Activated effector memory CD4-positive, alpha-beta T cell treated with Interleukin-2 at 50 U/mL for 16 hours (primary cell): Measurements from ENCODE around the gene PRRG1.
"Not testable (repeated sequence)": the region's sequence is repeated elsewhere in the genome, so short reads cannot be mapped to it uniquely, and the experiment has no call there.

Experiments used
- DNase-seq: peaks from one replicate; pipeline ENCODE4 v3.0.0-alpha.2; 2020

PRRG1 gene

GRCh38 chrX:37380256-37380655 lies 31.1 kb downstream of the PRRG1 start:
- DNase-seq = no peak

DNA sequence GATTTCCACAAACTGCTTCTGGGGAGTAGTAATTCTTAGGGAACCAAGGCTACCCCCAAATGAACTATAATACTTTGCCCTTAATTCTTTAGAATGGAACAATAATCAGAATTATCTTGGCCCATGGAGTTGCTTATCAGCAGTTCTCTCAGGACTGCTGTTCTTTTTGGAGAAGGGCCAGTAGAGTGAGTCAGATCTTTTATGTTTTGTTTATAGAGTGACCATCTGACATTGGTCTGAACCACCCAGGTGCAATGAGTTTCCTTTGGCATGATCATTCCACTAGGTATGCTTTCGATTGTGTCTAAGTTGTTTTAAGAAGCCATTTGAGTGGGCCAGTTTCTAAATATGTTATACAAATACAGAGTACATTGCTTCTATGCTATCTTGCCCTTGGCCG lies 31.8 kb downstream of the PRRG1 start:
- no peak for DNase-seq

GRCh38 chrX:37383313-37383712 lies 34.1 kb downstream of the PRRG1 start:
- no peak for DNase-seq

- DNase-seq = no peak
These were observed 39.2 kb downstream of the PRRG1 start for GRCh38 chrX:37388413-37388812.

DNA sequence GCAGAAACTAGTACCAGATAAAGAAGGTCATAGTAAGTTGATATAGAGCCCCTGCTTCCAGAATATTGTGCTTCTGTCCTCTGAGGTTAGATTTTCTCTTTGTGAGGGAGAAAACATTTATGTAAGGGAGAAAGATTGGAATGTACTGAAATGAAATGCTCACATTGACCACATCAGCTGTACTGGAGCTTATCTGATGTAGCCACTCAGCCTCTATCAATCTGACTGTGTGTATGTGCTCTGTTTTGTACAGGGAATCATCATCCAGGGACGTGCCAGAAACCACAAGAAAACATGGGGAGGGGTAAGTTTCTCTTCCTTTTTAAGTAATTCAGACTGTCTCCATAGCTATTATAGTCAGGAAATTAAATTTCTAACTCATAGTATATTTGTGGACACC lies 56.8 kb downstream of the PRRG1 start:
- DNase-seq = no peak

GRCh38 chrX:37407736-37408135 lies 58.6 kb downstream of the PRRG1 start:
- DNase-seq = no peak

DNA sequence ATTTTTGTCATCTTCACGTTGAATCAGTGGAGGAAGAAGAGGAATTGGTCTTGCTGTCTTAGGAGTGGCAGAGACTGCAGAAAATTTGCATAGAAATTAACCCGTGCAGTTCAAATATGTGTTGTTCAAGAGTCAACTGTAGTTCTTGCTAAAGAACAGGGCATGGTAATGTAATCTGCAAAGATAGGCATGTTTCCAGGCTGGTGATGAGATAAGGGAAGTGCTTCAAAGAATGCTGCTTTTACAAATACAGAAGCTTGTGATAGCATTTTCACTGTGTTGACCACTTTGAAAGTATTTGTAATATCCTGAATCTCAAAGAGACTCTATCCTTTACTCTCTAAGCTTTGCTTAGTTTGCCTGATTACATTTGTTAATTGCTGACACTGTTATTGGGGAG lies 60.1 kb downstream of the PRRG1 start:
- no peak for DNase-seq

DNA sequence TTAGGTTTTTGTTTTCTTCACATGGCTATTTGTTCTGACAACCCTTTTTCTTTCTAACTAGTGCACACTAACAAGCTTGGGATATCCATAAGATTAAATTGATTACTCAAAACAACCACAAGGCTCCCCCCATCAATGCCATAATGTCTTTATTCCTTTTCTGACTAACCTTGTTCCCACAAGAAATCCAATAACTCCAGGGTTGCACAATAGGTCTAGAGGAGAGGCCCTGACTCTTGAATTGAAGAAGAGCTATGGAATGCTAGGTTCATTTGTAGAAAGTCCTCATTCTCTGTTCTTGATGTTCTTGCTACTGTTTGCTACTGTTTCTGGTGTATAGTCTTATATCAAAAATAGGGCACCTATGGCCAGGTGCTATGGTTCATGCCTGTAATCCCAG lies 71.0 kb downstream of the PRRG1 start:
- DNase-seq = no peak

DNA sequence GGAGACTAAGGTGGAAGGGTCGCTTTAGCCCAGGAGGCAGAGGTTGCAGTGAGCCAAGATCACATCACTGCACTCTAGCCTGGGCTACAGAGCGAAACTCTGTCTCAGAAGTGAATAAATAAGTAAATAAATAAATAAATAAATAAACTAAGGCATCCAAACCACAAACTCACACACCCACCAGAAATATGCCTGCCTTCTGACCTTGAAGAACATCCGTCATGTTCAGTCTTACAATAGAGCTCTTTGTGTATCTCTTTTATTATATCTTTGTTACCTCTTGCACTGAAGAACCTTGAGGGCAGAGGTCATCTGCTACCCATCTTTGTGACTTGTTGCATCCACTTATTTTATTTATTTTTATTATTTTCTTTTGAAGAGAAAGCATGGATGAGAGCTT lies 71.6 kb downstream of the PRRG1 start:
- no peak for DNase-seq

DNA sequence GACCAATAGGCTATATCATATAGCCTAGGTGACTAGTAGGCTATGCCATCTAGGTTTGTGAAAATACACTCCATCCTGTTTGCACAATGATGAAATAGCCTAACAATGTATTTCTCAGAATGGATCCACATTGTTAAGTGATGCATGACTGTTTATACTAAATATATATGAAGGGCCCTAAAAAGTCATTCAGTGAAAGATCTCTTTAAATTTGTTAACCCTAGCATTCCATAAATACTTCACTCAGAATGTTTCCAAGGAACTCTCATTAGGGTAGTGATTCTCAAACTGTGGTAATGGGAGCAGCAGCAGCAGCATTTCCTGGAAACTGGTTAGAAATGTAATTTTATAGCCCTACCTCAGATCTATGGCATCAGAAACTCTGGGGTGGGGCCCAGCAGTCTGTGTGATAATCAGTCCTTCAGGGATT lies 74.9 kb downstream of the PRRG1 start:
- DNase-seq = no peak

- DNase-seq = no peak
These were observed 76.2 kb downstream of the PRRG1 start for GRCh38 chrX:37425370-37425769.

DNA sequence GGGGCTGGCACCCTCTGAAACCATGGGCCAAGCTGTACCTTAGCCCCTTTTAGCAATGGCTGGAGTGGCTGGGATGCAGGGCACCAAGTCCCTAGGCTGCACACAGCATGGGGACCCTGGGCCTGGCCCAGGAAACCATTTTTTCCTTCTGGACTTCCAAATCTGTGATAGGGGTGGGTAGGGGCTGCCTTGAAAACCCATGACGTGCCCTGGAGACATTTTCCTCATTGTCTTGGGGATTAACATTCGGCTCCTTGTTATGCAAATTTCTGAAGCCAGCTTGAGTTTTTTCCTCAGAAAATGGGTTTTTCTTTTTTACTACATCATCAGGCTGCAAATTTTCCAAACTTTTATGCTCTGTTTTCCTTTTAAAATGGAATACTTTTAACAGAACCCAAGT lies 79.8 kb downstream of the PRRG1 start:
- not testable (repeated sequence) for DNase-seq

GRCh38 chrX:37434362-37434761 lies 85.2 kb downstream of the PRRG1 start:
- no peak for DNase-seq

- DNase-seq = no peak
These were observed 88.0 kb downstream of the PRRG1 start for GRCh38 chrX:37437160-37437559.

GRCh38 chrX:37441377-37441776 lies 92.2 kb downstream of the PRRG1 start:
- DNase-seq = no peak

DNA sequence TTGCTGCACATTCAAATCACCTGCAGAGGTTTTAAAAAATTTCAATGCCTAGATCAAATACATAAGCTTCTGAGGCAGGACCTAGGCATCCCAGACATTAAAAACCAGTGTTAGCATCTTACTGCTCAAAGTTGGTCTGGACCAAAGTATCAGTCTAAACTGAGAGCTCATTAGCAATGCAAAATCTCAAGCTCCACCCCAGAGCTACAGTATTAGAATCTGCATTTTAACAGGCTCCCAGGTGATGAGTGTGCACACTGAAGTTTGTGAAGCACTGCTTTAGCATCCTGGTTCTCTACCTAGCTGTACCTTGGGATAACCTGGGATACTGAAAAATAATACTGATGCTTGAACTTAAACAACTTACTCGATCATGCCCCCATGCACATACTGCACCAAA lies 96.0 kb downstream of the PRRG1 start:
- DNase-seq = no peak

- no peak for DNase-seq
These were observed 104.7 kb downstream of the PRRG1 start for GRCh38 chrX:37453821-37454220.

DNA sequence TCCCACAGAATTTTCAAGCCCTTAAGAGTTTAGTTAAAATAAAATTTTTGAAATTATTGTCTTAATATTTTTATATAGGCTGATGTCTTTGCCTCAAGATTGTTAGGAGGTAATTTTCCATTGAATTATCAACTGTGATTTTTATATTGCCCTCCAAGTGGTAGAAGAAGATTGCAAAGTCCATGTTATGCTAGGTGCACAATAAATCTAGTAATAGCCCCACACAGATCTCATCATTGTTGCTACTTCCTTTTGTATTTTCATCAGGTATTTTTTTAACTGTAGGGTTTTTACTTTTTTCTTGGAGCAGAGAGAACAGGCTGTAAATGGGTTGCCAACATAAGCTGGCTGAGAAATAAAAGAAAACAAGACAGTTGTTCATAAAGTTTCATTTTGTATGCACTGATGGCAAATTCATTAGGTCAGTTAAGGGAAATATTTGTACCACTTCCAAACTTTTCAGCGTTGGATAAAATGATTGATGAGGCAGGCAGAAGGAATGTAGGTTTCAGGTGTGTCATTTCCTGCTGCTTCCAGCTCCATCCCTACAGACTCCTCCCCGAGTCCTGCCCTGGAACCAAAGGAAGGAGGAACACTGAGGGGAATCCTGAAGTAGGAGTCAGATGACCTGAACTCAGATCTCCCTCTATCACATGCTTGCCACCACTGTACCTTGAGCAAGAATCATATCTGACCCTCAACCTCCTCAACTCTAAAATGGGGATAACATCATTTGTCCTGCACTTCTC lies 105.5 kb downstream of the PRRG1 start:
- DNase-seq = no peak

GRCh38 chrX:37455381-37455780 lies 106.2 kb downstream of the PRRG1 start:
- no peak for DNase-seq

DNA sequence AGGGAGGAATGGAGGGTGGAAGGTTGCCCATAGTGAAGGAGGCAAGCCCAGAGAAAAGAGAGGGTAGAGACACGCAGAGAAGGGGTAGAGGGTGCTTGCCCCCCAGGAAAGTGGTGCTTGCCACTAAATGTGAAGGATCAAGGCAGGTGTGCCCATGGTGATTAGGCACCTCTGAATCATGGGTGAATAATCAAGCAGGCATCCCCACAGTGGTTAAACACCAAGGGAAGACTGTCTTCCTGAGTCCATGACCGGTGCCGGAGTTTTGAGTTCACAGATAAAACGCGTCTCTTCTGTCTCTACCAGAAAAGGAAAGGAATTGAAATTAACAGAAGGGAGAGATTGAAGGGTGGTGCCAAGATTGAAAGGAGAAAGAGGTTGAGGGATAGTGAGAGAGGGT lies 111.1 kb downstream of the PRRG1 start:
- DNase-seq = not testable (repeated sequence)

DNA sequence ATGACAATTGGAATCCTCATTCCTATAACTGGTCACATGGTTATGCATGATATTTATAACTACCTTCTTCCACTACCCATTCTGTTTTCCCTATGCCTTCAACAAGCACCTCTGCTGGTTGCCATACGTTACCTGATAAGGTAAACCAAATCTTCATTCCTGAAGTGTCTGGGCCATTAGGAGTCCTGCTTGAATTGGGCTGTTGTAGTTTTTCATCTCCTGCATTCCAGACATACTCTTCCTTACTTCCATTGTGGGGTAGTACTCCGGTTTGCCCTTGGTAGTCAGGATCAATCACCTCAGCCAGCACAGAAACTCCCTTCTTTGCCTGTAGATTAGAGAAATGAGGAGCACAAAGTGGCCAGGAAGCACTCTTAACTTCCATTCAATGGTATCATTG lies 113.2 kb downstream of the PRRG1 start:
- no peak for DNase-seq

DNA sequence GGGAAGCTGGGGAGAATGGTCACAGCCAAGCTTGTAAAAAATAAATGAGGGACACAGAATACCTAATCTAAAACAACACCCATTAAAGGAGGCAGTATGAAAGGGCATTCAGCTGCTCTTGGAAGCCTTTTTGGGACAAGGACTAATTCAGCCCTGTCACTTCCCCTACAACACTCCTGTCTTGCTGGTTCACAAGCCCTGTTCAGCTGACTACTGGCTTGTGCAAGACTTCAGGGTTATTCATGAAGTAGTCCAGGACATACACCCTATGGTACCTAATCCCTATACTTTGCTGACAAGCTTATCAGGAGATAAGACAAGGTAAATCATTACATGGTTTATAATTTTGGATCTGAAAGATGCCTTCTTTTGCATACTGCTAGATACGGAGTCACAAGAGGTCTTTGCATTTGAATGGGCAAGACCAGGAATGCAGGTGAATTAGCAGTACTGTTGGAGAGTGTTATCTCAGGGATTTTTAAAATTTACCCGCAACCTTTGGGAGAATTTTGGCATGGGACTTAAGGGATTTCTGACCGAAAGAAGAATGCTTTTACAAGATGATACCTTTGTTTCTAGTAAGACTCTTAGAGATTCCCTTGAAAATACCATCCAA lies 119.1 kb downstream of the PRRG1 start:
- DNase-seq = no peak

- DNase-seq = no peak
These were observed 121.5 kb downstream of the PRRG1 start for GRCh38 chrX:37470711-37471110.

DNA sequence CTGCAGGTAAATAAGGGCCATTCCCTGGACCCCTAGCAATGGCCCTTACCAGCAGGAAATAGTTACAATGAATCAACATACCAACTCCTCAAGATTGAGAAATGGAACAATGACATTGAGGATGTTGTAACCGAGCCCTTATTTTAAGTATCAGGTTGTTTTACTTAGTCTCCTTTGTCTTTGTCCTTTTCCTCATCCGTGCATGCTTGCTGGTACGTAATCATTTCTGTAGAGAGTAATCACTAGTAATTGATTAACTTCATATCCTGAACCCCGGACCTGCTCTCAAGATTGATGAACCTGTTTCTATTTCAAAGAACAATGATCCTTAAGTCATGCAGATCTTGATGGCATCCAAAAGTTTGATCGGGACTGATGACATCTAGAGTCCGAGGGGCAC lies 123.7 kb downstream of the PRRG1 start:
- no peak for DNase-seq

- DNase-seq = no peak
These were observed 125.3 kb downstream of the PRRG1 start for GRCh38 chrX:37474478-37474877.
